Measurements from ENCODE around the gene CCDC169.

- TF ChIP-seq CTCF (IDR thresholded peaks at IDR 0.05) (no peak), POLR2A (IDR thresholded peaks at IDR 0.05) (no peak)
Measured at GRCh38 chr13:36302289-36302688, 4.7 kb upstream of the CCDC169 start.

Measured in thyroid gland (tissue), 4 donors.